HepG2 (cell line): Measurements from ENCODE around the gene ALDH3A1. TPM values are rescaled to one million over a fixed set of nuclear protein-coding genes. Genes with fewer than 3 reads are reported as not detected.

Experiments
- ARID5B ChIP-seq: IDR thresholded peaks from 2 replicates; pipeline ENCODE4 v1.4.0; 2020; ENCODE audit warnings: mild to moderate bottlenecking, missing genetic modification reagents
- GATAD2A ChIP-seq: IDR thresholded peaks from 2 replicates; pipeline ENCODE4 v1.6.1; 2016
- HMGXB4 ChIP-seq, 2 experiments: sonication (generic) in 1 of 2; formaldehyde crosslinking in 1 of 2; IDR thresholded peaks; 2 replicates each; pipeline versions ENCODE4 v1.4.0 to v1.6.1; 2018 to 2020; ENCODE audit warnings: missing genetic modification reagents in 2 of 2, borderline replicate concordance in 1 of 2, low read depth in 1 of 2, mild to moderate bottlenecking in 1 of 2, missing biosample characterization in 1 of 2
- HNF4A ChIP-seq: sonication (generic); formaldehyde crosslinking; IDR thresholded peaks from 2 replicates; pipeline ENCODE4 v1.4.0; 2020; ENCODE audit warnings: missing genetic modification reagents
- HNRNPL ChIP-seq: fragments of 200-400 bp; formaldehyde crosslinking; IDR thresholded peaks from 2 replicates; pipeline ENCODE4 v1.6.1; 2017; ENCODE audit warnings: mild to moderate bottlenecking, low read depth, low read length
- LCORL ChIP-seq, 2 experiments: fragments of 450-650 bp in 1 of 2; sonication (generic) in 1 of 2; formaldehyde crosslinking in 1 of 2; IDR thresholded peaks; 2 replicates each; pipeline versions ENCODE4 v1.5.0 to v1.6.1; 2017 to 2020; ENCODE audit warnings: antibody characterized with exemption in 1 of 2, missing genetic modification reagents in 1 of 2
- MEIS1 ChIP-seq: sonication (generic); formaldehyde crosslinking; IDR thresholded peaks from 2 replicates; pipeline ENCODE4 v1.9.0; 2021; ENCODE audit warnings: mild to moderate bottlenecking, missing genetic modification reagents, moderate library complexity, borderline replicate concordance
- NONO ChIP-seq, 2 experiments: fragments of 450-650 bp in 1 of 2; sonication (generic) in 1 of 2; formaldehyde crosslinking in 1 of 2; IDR thresholded peaks in 1 of 2; conservative IDR thresholded peaks in 1 of 2; 2 replicates each; pipeline versions ENCODE4 v1.6.1 to v1.8.0; 2017 to 2022; ENCODE audit warnings: mild to moderate bottlenecking in 1 of 2, missing genetic modification reagents in 1 of 2, moderate library complexity in 1 of 2
- NR2F1 ChIP-seq, 2 experiments: fragments of 450-650 bp in 1 of 2; formaldehyde crosslinking in 1 of 2; IDR thresholded peaks; 2 replicates each; pipeline versions ENCODE4 v1.5.0 to v1.6.1; 2016 to 2020; ENCODE audit warnings: mild to moderate bottlenecking in 1 of 2, missing compliant biosample characterization in 1 of 2, missing genetic modification reagents in 1 of 2, moderate library complexity in 1 of 2
- PRDM15 ChIP-seq: sonication (generic); formaldehyde crosslinking; IDR thresholded peaks from 2 replicates; pipeline ENCODE4 v1.4.0; 2020; ENCODE audit warnings: missing genetic modification reagents
- SNAPC2 ChIP-seq: sonication (generic); formaldehyde crosslinking; IDR thresholded peaks from 2 replicates; pipeline ENCODE4 v1.8.1; 2022; ENCODE audit warnings: mild to moderate bottlenecking, missing genetic modification reagents
- TBX3 ChIP-seq: fragments of 450-650 bp; IDR thresholded peaks from 2 replicates; pipeline ENCODE4 v1.6.1; 2017; ENCODE audit warnings: antibody characterized with exemption, mild to moderate bottlenecking, inconsistent platforms, borderline replicate concordance
- ZNF292 ChIP-seq: sonication (generic); formaldehyde crosslinking; IDR thresholded peaks from 2 replicates; pipeline ENCODE4 v1.8.1; 2022; ENCODE audit warnings: mild to moderate bottlenecking, low read depth, missing genetic modification reagents, borderline replicate concordance
- ZNF687 ChIP-seq: sonication (generic); formaldehyde crosslinking; IDR thresholded peaks from 2 replicates; pipeline ENCODE4 v1.5.1; 2020; ENCODE audit warnings: mild to moderate bottlenecking, missing genetic modification reagents, moderate library complexity
- polyA plus RNA-seq, 8 experiments: library from polyadenylated mRNA; depleted of rRNA in 3 of 8; stranded (reverse) in 7 of 8; unstranded in 1 of 8; fragments of >200 nt; fragmentation: Illumina TruSeq in 4 of 8; extraction: Trizol in 4 of 8; gene quantifications; 2 replicates each; pipeline versions ENCODE4 v1.2.1 to v1.2.3, GENCODE V29; 2011 to 2016; ENCODE audit warnings: low read depth in 4 of 8, missing spikeins in 1 of 8, mixed read lengths in 1 of 8; ENCODE audit not compliant: insufficient read depth in 1 of 8
- total RNA-seq, 5 experiments: library from RNA; depleted of rRNA; stranded (reverse); fragments of >200 nt; fragmentation: Illumina TruSeq; extraction: Trizol; gene quantifications; 2 replicates each; pipeline ENCODE4 v1.2.3, GENCODE V29; 2016; ENCODE audit warnings: low read depth in 1 of 5

ALDH3A1 gene
- total and polyA plus RNA-seq, 2 of the 13 experiments (the other 11 are each of a cell fraction or from before 2014, with no cell fraction given): 0.07 to 0.62 TPM

GRCh38 chr17:19728084-19728495 is 20.0 kb downstream of the ALDH3A1 start (continued):
- TF ChIP-seq HMGXB4 (CRISPR knock-in tag; IDR thresholded peaks at IDR 0.05; ENCODE audit: borderline replicate concordance in 1 of 2, low read depth in 1 of 2): no peak
- peak; percentile 70 for TF ChIP-seq ZNF292 (CRISPR knock-in tag)
- TF ChIP-seq TBX3: no peak
- TF ChIP-seq MEIS1 (CRISPR knock-in tag): no peak
- TF ChIP-seq ARID5B: peak; percentile 64; the same call in 1 of the 2 replicates
- no peak for TF ChIP-seq PRDM15 (CRISPR knock-in tag)
- TF ChIP-seq NONO (IDR thresholded peaks at IDR 0.05): no peak
- no peak for TF ChIP-seq NONO (CRISPR knock-in tag; conservative IDR thresholded peaks at IDR 0.05)
- peak; percentile 32; the same call in 1 of the 2 replicates for TF ChIP-seq GATAD2A (CRISPR knock-in tag)
- 0 out of 2 replicates have a peak, but pooled peaks have one; percentile 51 for TF ChIP-seq SNAPC2
- TF ChIP-seq HNRNPL: 0 out of 2 replicates have a peak, but pooled peaks have one; percentile 57
- 0 out of 4 replicates have a peak, but pooled peaks of 1 of the 2 experiments have one; percentile 22 for TF ChIP-seq NR2F1 (CRISPR knock-in tag; IDR thresholded peaks at IDR 0.05)
- TF ChIP-seq ZNF687 (CRISPR knock-in tag): peak; percentile 77
- TF ChIP-seq HNF4A (CRISPR knock-in tag): 0 out of 2 replicates have a peak, but pooled peaks have one; percentile 10
- TF ChIP-seq LCORL (IDR thresholded peaks at IDR 0.05): peak; percentile 55; the same call in 1 of the 2 replicates
- TF ChIP-seq LCORL (CRISPR knock-in tag; IDR thresholded peaks at IDR 0.05): peak; percentile 54; the same call in 1 of the 2 replicates
